Measurements from ENCODE around the gene FKBP9.
"Not testable (repeated sequence)": the region's sequence is repeated elsewhere in the genome, so short reads cannot be mapped to it uniquely, and the experiment has no call there.

The FKBP9 gene

DNA sequence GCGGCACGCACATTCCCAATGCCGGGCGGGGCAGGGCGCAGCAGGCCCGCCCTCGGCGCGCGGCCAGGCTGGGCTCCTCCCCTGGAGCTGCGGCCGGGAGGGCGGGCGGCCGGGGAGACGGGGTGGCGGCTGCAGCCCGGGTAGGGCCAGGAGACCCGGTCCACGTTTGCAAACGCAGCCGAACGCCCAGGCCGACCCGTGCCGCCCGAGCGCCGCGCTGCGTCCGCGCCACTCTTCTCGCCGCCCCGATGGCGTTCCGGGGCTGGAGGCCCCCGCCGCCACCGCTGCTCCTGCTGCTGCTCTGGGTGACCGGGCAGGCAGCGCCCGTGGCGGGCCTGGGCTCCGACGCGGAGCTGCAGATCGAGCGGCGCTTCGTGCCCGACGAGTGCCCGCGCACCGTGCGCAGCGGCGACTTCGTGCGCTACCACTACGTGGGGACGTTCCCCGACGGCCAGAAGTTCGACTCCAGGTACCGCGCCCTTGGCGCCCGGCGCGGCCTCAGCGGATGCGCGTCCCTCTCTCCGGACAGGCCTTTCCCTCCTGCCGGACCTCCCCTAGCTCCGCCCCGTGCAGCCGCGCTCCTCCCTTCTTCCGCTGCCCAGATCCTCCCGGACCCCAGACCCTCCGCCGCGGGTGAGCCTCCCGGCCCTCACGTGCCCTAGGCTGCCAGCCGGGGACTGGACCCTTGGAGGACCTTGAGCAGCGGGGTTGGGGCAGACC, at the start of gene FKBP9:
Gene FKBP9, plus strand, starts transcription at position 115 of the 720 bp plus-strand sequence. Its CDS starts 134 bp downstream, at position 249.
- peak in 1 of 3 donors; percentile 8 for DNase-seq (ENCODE audit: low read depth in 3 of 3)

GRCh38 chr7:32910195-32910594, 47.0 kb upstream of the FKBP9 start:
- no peak for DNase-seq (ENCODE audit: low read depth in 3 of 3)

GRCh38 chr7:32914184-32914583, 43.1 kb upstream of the FKBP9 start:
- DNase-seq (ENCODE audit: low read depth in 3 of 3): no peak

GRCh38 chr7:32915041-32915536, 42.2 kb upstream of the FKBP9 start:
- DNase-seq (ENCODE audit: low read depth in 3 of 3): no peak

DNA sequence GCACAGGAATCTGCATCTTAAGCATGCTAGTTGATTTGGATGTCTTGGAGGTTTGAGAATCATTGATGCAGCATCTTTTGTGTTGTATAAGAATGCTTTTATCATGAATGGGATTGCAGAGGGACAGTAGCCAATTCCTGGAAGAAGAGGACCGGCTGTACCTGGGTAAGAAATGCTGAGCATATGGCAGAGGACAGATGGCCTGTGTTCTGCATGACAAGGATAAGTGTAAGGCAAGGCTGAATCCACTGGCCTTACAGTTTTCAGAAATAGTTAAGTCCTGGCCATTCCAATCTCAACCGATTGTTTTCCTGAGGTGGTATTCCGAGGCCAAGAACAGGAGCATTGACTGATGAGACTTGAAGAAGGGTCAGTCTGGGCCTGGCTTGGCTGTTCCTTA, 41.2 kb upstream of the FKBP9 start:
- DNase-seq (ENCODE audit: low read depth in 3 of 3): no peak

DNA sequence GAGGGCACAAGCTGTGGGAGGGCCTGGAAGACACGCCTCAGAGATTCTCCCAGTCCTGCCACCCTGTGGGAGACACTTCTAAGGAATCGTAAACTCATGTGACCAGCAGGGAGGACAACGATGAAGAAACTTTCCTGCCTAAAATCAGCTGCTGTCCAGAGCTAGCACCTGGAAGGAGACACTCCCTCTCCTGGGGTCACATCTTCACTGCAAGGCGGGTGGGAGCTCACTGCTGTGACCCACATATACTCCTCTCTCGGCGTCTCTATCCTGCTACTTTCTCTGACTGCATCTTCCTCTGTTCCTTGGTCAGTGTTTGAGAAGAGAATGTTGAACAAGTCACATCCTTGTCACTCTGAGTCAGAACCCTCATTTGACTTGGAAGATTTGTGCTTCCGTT, 40.2 kb upstream of the FKBP9 start:
- not testable (repeated sequence) for DNase-seq (ENCODE audit: low read depth in 3 of 3)

DNA sequence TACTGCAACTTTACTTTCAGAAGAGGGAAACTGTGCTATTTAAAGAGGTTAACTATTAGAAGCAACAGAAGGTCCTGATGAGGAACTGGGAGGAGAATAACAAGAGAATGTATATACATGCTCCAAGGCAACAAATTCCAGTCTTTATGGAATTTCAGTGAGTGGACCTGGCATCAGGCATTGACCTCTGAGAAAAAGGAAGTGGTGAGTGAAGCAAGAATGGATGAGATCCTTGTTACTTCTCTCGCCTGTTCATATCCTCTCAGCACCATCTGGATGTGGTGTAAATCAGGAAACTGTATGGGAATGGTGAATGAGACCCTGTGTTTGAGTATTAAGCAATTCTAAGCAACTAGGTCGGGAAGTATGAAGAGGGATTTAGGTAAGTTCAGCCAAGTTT, 35.3 kb upstream of the FKBP9 start:
- no peak for DNase-seq (ENCODE audit: low read depth in 3 of 3)

- DNase-seq (ENCODE audit: low read depth in 3 of 3): no peak
Observed at GRCh38 chr7:32928785-32929298, 28.4 kb upstream of the FKBP9 start.

DNA sequence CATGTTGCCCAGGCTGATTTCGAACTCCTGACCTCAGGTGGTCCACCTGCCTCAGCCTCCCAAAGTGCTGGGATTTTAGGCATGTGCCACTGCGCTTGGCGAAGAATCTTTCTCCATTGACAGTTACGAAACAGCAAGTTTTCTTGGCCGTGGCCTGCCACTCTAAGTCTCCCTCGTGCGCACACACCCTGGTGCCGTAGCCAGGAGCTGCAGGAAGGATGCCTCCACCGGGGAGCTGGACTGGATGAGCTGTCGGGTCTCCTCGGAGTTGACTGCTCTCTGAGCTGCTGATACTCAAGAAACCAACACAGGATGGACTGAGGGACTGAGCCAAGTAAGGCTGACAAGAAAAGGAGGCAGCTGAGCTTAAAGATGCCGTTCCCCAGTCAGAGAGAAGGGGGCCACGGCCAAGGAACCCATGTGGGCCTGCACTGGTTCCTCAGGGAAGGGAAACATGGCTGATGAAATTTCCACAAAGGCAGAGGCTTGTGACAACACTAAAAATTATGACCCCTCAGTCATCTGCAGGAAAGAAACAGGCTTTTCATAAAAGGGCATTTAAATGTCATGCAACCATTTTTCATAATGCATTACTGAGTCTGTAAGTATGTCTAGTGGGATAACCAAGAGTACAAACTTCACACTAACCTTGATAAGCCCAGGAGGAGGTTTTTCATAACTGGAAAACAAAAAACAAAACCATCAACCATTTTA, 27.7 kb upstream of the FKBP9 start:
- no peak for DNase-seq (ENCODE audit: low read depth in 3 of 3)

GRCh38 chr7:32930378-32930777, 26.9 kb upstream of the FKBP9 start:
- DNase-seq (ENCODE audit: low read depth in 3 of 3): no peak

- no peak for DNase-seq (ENCODE audit: low read depth in 3 of 3)
Observed at GRCh38 chr7:32935558-32935957, 21.7 kb upstream of the FKBP9 start.

- no peak for DNase-seq (ENCODE audit: low read depth in 3 of 3)
Observed at GRCh38 chr7:32936689-32937088, 20.6 kb upstream of the FKBP9 start.

GRCh38 chr7:32937344-32938174, 19.7 kb upstream of the FKBP9 start:
- DNase-seq (ENCODE audit: low read depth in 3 of 3): no peak

DNA sequence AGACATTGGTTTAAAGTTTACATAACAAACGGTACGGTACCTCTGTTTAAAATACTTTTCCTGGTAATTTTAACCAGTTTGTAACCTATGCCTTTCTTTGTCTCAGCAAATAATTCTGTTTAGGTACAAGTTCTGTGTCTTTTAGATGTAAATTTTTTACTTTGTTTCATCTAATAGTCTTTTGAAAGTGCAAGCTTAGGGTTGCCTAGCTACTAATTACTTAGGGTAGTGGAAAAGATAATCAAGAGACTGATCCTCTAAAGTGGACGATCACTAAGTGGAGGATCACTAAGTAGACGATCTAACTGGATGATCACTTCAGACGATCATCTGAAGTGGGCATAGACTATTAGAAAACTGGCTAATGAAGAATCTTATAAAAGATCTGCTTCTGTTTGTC, 16.1 kb upstream of the FKBP9 start:
- DNase-seq (ENCODE audit: low read depth in 3 of 3): no peak

DNA sequence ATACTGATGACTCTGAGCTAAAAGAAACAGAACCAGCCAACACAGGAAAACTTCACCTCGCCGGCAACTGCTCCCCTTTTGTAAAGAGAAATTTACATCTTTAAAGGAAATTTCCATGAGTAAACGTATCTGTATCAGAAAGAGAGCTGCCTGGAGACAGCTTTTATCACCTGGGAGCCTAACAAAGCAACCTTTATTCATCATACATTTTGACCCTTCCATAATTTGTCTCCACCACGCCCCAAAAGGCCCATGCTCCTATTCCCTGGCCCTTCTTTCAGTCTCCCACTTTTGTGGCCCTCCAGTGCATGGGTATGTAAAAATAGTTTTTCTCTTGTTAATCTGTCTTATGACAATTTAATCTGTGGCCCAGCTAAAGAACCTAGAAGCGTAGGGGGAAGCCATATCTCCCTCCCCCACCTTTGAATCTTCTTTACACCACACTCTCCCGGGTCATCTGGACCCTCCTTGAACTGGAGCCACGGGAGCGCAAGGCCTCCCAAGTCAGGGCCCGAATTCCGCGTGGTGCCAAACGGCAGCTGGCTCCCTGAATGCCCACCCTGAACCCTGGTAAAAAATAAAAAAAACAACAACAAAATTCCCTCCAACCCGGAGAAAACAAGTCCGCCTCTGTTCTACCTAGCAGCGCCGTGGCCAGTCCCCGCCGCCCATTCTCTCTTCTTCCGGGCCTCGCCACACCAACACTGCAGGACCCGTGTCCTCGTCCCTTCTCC, 15.4 kb upstream of the FKBP9 start:
- DNase-seq (ENCODE audit: low read depth in 3 of 3): no peak

- DNase-seq (ENCODE audit: low read depth in 3 of 3): peak; percentile 27 to 67 (median 45)
Observed at GRCh38 chr7:32942415-32943251, 14.6 kb upstream of the FKBP9 start.

- DNase-seq (ENCODE audit: low read depth in 3 of 3): no peak
Observed at GRCh38 chr7:32943252-32944030, 13.8 kb upstream of the FKBP9 start.

GRCh38 chr7:32947420-32947983, 9.7 kb upstream of the FKBP9 start:
- DNase-seq (ENCODE audit: low read depth in 3 of 3): no peak

- DNase-seq (ENCODE audit: low read depth in 3 of 3): no peak
Observed at GRCh38 chr7:32948202-32948601, 9.0 kb upstream of the FKBP9 start.
